ENCODE data around the gene OBI1.

OBI1 gene

GRCh38 chr13:78593129-78593528 lies 65.8 kb downstream of the OBI1 start:
- no peak overlapping the region for H3K4me3 Mint-ChIP-seq
- H3K36me3 Mint-ChIP-seq (ENCODE audit: low read depth): no peaks in the 10 kb centered on the region
- H3K9me3 Mint-ChIP-seq: peaks cover 9% of the 10 kb centered on the region
- DNase-seq: no peak
- no peak overlapping the region for H3K27ac Mint-ChIP-seq
- peaks cover 11% of the 10 kb centered on the region for H3K4me1 Mint-ChIP-seq (ENCODE audit: low read depth)
- peaks cover 91% of the 10 kb centered on the region for H3K27me3 Mint-ChIP-seq

- no peak overlapping the region for H3K4me3 Mint-ChIP-seq
- H3K27ac Mint-ChIP-seq: no peak overlapping the region
- H3K4me1 Mint-ChIP-seq (ENCODE audit: low read depth): peaks cover 12% of the 10 kb centered on the region
- peaks cover 9% of the 10 kb centered on the region for H3K9me3 Mint-ChIP-seq
- peaks cover 93% of the 10 kb centered on the region for H3K27me3 Mint-ChIP-seq
- no peak for DNase-seq
- no peaks in the 10 kb centered on the region for H3K36me3 Mint-ChIP-seq (ENCODE audit: low read depth)
Measured at GRCh38 chr13:78592584-78592983, 66.4 kb downstream of the OBI1 start.

GRCh38 chr13:78589206-78589605 lies 69.7 kb downstream of the OBI1 start:
- Mint-ChIP-seq H3K27ac (no peak overlapping the region), H3K9me3 (peaks cover 4% of the 10 kb centered on the region), H3K4me1 (ENCODE audit: low read depth) (peaks cover 8% of the 10 kb centered on the region), H3K36me3 (ENCODE audit: low read depth) (no peaks in the 10 kb centered on the region), H3K4me3 (no peak overlapping the region), H3K27me3 (peaks cover 89% of the 10 kb centered on the region)
- no peak for DNase-seq

GRCh38 chr13:78587395-78587794 lies 71.6 kb downstream of the OBI1 start:
- peaks cover 81% of the 10 kb centered on the region for H3K27me3 Mint-ChIP-seq
- DNase-seq: no peak
- no peak overlapping the region for H3K4me3 Mint-ChIP-seq
- H3K27ac Mint-ChIP-seq: no peak overlapping the region
- H3K9me3 Mint-ChIP-seq: peaks cover 4% of the 10 kb centered on the region
- peaks cover 8% of the 10 kb centered on the region for H3K4me1 Mint-ChIP-seq (ENCODE audit: low read depth)
- H3K36me3 Mint-ChIP-seq (ENCODE audit: low read depth): no peaks in the 10 kb centered on the region

- peaks cover 79% of the 10 kb centered on the region for H3K27me3 Mint-ChIP-seq
- H3K4me3 Mint-ChIP-seq: no peak overlapping the region
- peaks cover 4% of the 10 kb centered on the region for H3K9me3 Mint-ChIP-seq
Measured at GRCh38 chr13:78586706-78587105, 72.2 kb downstream of the OBI1 start.

GRCh38 chr13:78576261-78576660 lies 82.7 kb downstream of the OBI1 start:
- no peaks in the 10 kb centered on the region for H3K4me1 Mint-ChIP-seq (ENCODE audit: low read depth)

More at GRCh38 chr13:78586706-78587105, 72.2 kb downstream of the OBI1 start:
- Mint-ChIP-seq H3K27ac (no peak overlapping the region), H3K4me1 (ENCODE audit: low read depth) (peaks cover 8% of the 10 kb centered on the region), H3K36me3 (ENCODE audit: low read depth) (no peaks in the 10 kb centered on the region)
- DNase-seq: no peak

GRCh38 chr13:78572459-78572858 lies 86.5 kb downstream of the OBI1 start:
- no peak for DNase-seq
- Mint-ChIP-seq H3K27me3 (peaks cover 24% of the 10 kb centered on the region), H3K4me3 (no peak overlapping the region), H3K9me3 (no peaks in the 10 kb centered on the region), H3K36me3 (ENCODE audit: low read depth) (no peaks in the 10 kb centered on the region), H3K4me1 (ENCODE audit: low read depth) (no peaks in the 10 kb centered on the region), H3K27ac (no peak overlapping the region)

More at GRCh38 chr13:78576261-78576660, 82.7 kb downstream of the OBI1 start:
- DNase-seq: no peak
- peaks cover 44% of the 10 kb centered on the region for H3K27me3 Mint-ChIP-seq
- no peak overlapping the region for H3K4me3 Mint-ChIP-seq
- no peaks in the 10 kb centered on the region for H3K36me3 Mint-ChIP-seq (ENCODE audit: low read depth)
- no peaks in the 10 kb centered on the region for H3K9me3 Mint-ChIP-seq
- no peak overlapping the region for H3K27ac Mint-ChIP-seq

- Mint-ChIP-seq H3K36me3 (ENCODE audit: low read depth) (no peaks in the 10 kb centered on the region), H3K9me3 (no peaks in the 10 kb centered on the region), H3K4me3 (no peak overlapping the region), H3K4me1 (ENCODE audit: low read depth) (no peaks in the 10 kb centered on the region), H3K27ac (no peak overlapping the region), H3K27me3 (peaks cover 20% of the 10 kb centered on the region)
- no peak for DNase-seq
Measured at GRCh38 chr13:78569029-78569428, 89.9 kb downstream of the OBI1 start.

- DNase-seq: no peak
- Mint-ChIP-seq H3K4me3 (no peak overlapping the region), H3K27ac (no peak overlapping the region), H3K4me1 (ENCODE audit: low read depth) (no peaks in the 10 kb centered on the region), H3K27me3 (peaks cover 32% of the 10 kb centered on the region), H3K36me3 (ENCODE audit: low read depth) (no peaks in the 10 kb centered on the region), H3K9me3 (no peaks in the 10 kb centered on the region)
Measured at GRCh38 chr13:78566631-78567030, 92.3 kb downstream of the OBI1 start.
